GM23338 (cell line): ENCODE measurements around the gene HLA-DPB1. TPM values are rescaled to one million over a fixed set of nuclear protein-coding genes. Genes with fewer than 3 reads are reported as not detected.
A peak's percentile ranks its signal among the peaks of the same experiment; 100 is the strongest.

Experiments
- ATAC-seq: fragments of 200-7000 bp; cut with Tn5 transposase; 3 replicates; pipeline ENCODE4 v1.9.1; 2020
- DNase-seq: peaks from one replicate; pipeline ENCODE4 v3.0.0-alpha.2; 2015; ENCODE audit warnings: low spot score
- H2AFZ ChIP-seq: fragments of 200-600 bp; sonication (generic); 2 replicates; pipeline ENCODE4 v1.8.0; 2016; ENCODE audit warnings: antibody characterized with exemption, mild to moderate bottlenecking, moderate library complexity
- H3F3A ChIP-seq: fragments of 200-600 bp; sonication (generic); replicated peaks from 2 replicates; pipeline ENCODE4 v1.8.0; 2017; ENCODE audit warnings: antibody characterized with exemption, mixed run types, low read depth
- H3K27ac ChIP-seq: fragments of 200-600 bp; sonication (generic); 2 replicates; pipeline ENCODE4 v1.6.1; 2016; ENCODE audit warnings: low read depth
- H3K27me3 ChIP-seq: fragments of 200-600 bp; sonication (generic); 2 replicates; pipeline ENCODE4 v1.8.0; 2016; ENCODE audit warnings: mild to moderate bottlenecking, mixed run types, moderate library complexity; ENCODE audit not compliant: insufficient read depth
- H3K36me3 ChIP-seq: fragments of 200-600 bp; sonication (generic); 2 replicates; pipeline ENCODE4 v1.8.0; 2016; ENCODE audit warnings: mild to moderate bottlenecking; ENCODE audit not compliant: insufficient read depth
- H3K4me1 ChIP-seq: fragments of 200-600 bp; sonication (generic); 2 replicates; pipeline ENCODE4 v1.8.0; 2016; ENCODE audit warnings: mild to moderate bottlenecking, moderate library complexity; ENCODE audit not compliant: insufficient read depth
- H3K4me2 ChIP-seq: fragments of 200-600 bp; sonication (generic); 2 replicates; pipeline ENCODE4 v1.7.1; 2017; ENCODE audit warnings: mixed run types
- H3K4me3 ChIP-seq: fragments of 200-600 bp; sonication (generic); 2 replicates; pipeline ENCODE4 v1.6.1; 2016; ENCODE audit warnings: mixed run types
- H3K79me2 ChIP-seq: fragments of 200-600 bp; sonication (generic); replicated peaks from 2 replicates; pipeline ENCODE4 v1.8.0; 2017; ENCODE audit warnings: mild to moderate bottlenecking; ENCODE audit not compliant: insufficient read depth
- H3K9me2 ChIP-seq: fragments of 200-600 bp; sonication (generic); 2 replicates; pipeline ENCODE4 v1.8.0; 2017; ENCODE audit not compliant: insufficient read depth
- H4K20me1 ChIP-seq: fragments of 200-600 bp; sonication (generic); replicated peaks from 2 replicates; pipeline ENCODE4 v1.8.0; 2017; ENCODE audit warnings: mild to moderate bottlenecking; ENCODE audit not compliant: insufficient read depth
- H3K27ac Mint-ChIP-seq: 2 replicates; pipeline ENCODE4 v1.8.0; 2020; ENCODE audit warnings: inconsistent platforms, mild to moderate bottlenecking, moderate library complexity, mixed read lengths
- H3K27me3 Mint-ChIP-seq: 3 replicates; pipeline ENCODE4 v1.8.0; 2022; ENCODE audit warnings: low read depth, mild to moderate bottlenecking, moderate library complexity, mixed read lengths, inconsistent platforms; ENCODE audit not compliant: insufficient read depth, poor library complexity
- H3K36me3 Mint-ChIP-seq: 3 replicates; pipeline ENCODE4 v1.8.0; 2021; ENCODE audit warnings: low read depth, mild to moderate bottlenecking, inconsistent platforms, moderate library complexity, mixed read lengths
- H3K4me1 Mint-ChIP-seq: 3 replicates; pipeline ENCODE4 v1.8.0; 2020; ENCODE audit warnings: mild to moderate bottlenecking, inconsistent platforms, mixed read lengths
- H3K4me3 Mint-ChIP-seq: 3 replicates; pipeline ENCODE4 v1.8.0; 2021; ENCODE audit warnings: moderate library complexity, mild to moderate bottlenecking, inconsistent platforms, mixed read lengths
- H3K9me3 Mint-ChIP-seq: 3 replicates; pipeline ENCODE4 v1.8.0; 2020; ENCODE audit warnings: moderate library complexity, mild to moderate bottlenecking, inconsistent platforms, mixed read lengths
- CREB1 ChIP-seq: fragments of 250-450 bp; sonication (Bioruptor Pico); IDR thresholded peaks from 2 replicates; pipeline ENCODE4 v1.5.0; 2020; ENCODE audit warnings: low read depth, mild to moderate bottlenecking, moderate library complexity
- EZH2 ChIP-seq: fragments of 200-600 bp; sonication (generic); IDR thresholded peaks from one replicate; pipeline ENCODE4 v1.8.0; 2017; ENCODE audit warnings: antibody characterized with exemption, mild to moderate bottlenecking, low read depth; ENCODE audit not compliant: unreplicated experiment
- EZH2phosphoT487 ChIP-seq: fragments of 200-600 bp; sonication (generic); IDR thresholded peaks from one replicate; pipeline ENCODE4 v1.8.1; 2018; ENCODE audit warnings: antibody characterized with exemption; ENCODE audit not compliant: unreplicated experiment
- JUNB ChIP-seq: IDR thresholded peaks from one replicate; pipeline ENCODE4 v1.6.1; 2016; ENCODE audit warnings: antibody characterized with exemption; ENCODE audit not compliant: unreplicated experiment
- NANOG ChIP-seq: IDR thresholded peaks from 2 replicates; pipeline ENCODE4 v1.6.1; 2016; ENCODE audit warnings: antibody characterized with exemption, borderline replicate concordance
- POLR2AphosphoS5 ChIP-seq: IDR thresholded peaks from 2 replicates; pipeline ENCODE4 v1.6.1; 2016; ENCODE audit warnings: antibody characterized with exemption, low read depth
- STAT1 ChIP-seq: IDR thresholded peaks from one replicate; pipeline ENCODE4 v1.6.1; 2016; ENCODE audit warnings: antibody characterized with exemption; ENCODE audit not compliant: unreplicated experiment
- ZNF114 ChIP-seq: fragments of 250-450 bp; sonication (Bioruptor Pico); IDR thresholded peaks from 2 replicates; pipeline ENCODE4 v1.5.0; 2020; ENCODE audit warnings: mild to moderate bottlenecking, moderate library complexity
- ZNF331 ChIP-seq: fragments of 250-450 bp; sonication (Bioruptor Pico); IDR thresholded peaks from 2 replicates; pipeline ENCODE4 v1.5.0; 2020; ENCODE audit warnings: low read depth, mild to moderate bottlenecking, moderate library complexity
- polyA plus RNA-seq: library from polyadenylated mRNA; unstranded; fragments of >200 nt; fragmentation: Nextera tagmentation; extraction: Ambion mirVana; gene quantifications from 2 replicates; pipeline ENCODE4 v1.2.1, GENCODE V29; 2016
- total RNA-seq: library from RNA; depleted of rRNA; stranded (reverse); fragments of >200 nt; shearing (Covaris generic); gene quantifications from 2 replicates; pipeline ENCODE4 v1.2.3, GENCODE V29; 2014
- TF ChIP-seq, protein P1 (sequence below), 2 experiments: fragments of 200-600 bp in 1 of 2; sonication (generic) in 1 of 2; conservative IDR thresholded peaks; 2 replicates each; pipeline versions ENCODE4 v1.5.1 to v1.6.1; 2016 to 2017; ENCODE audit warnings: antibody characterized with exemption in 2 of 2, low read depth in 2 of 2, mild to moderate bottlenecking in 2 of 2, moderate library complexity in 1 of 2
- TF ChIP-seq, protein P2 (sequence below): IDR thresholded peaks from 2 replicates; pipeline ENCODE4 v1.6.1; 2016; ENCODE audit warnings: antibody characterized with exemption
- TF ChIP-seq, protein P3 (sequence below): IDR thresholded peaks from one replicate; pipeline ENCODE4 v1.6.1; 2018; ENCODE audit warnings: antibody characterized with exemption; ENCODE audit not compliant: unreplicated experiment
- TF ChIP-seq, protein P4 (sequence below): fragments of 250-450 bp; sonication (Bioruptor Pico); IDR thresholded peaks from 2 replicates; pipeline ENCODE4 v1.5.0; 2020; ENCODE audit warnings: mild to moderate bottlenecking, moderate library complexity

The HLA-DPB1 gene
- total and polyA plus RNA-seq, 2 experiments from 2014 or later, result 22.0 to 37.6 TPM

DNA sequence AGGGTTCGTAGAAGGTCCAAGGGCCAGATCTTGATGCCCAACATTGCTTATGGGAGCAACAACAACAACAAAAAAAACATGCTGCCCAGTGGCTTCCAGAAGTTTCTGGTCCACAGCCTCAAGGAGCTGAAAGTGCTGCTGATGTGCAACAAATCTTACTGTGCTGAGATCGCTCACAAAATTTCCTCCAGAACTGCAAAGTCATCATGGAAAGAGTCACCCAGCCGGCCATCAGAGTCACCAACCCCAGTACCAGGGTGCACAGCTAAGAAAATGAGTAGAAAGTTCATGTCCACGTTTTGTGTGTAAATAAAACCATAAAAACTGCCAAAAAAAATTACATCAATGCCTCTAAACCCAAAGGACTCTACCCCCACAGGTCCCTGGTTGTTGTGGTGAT, 3.8 kb downstream of the HLA-DPB1 start:
- peaks cover 30% of the 10 kb centered on the region for H3K4me1 Mint-ChIP-seq

More for the DNA sequence above, 3.8 kb downstream of the HLA-DPB1 start:
- TF ChIP-seq EZH2phosphoT487 (no peak), CREB1 (CRISPR knock-in tag) (no peak), POLR2AphosphoS5 (no peak), JUNB (no peak), ZNF331 (CRISPR knock-in tag) (no peak), NANOG (no peak), STAT1 (no peak), ZNF114 (no peak), EZH2 (no peak)
- TF ChIP-seq, protein P1, sequence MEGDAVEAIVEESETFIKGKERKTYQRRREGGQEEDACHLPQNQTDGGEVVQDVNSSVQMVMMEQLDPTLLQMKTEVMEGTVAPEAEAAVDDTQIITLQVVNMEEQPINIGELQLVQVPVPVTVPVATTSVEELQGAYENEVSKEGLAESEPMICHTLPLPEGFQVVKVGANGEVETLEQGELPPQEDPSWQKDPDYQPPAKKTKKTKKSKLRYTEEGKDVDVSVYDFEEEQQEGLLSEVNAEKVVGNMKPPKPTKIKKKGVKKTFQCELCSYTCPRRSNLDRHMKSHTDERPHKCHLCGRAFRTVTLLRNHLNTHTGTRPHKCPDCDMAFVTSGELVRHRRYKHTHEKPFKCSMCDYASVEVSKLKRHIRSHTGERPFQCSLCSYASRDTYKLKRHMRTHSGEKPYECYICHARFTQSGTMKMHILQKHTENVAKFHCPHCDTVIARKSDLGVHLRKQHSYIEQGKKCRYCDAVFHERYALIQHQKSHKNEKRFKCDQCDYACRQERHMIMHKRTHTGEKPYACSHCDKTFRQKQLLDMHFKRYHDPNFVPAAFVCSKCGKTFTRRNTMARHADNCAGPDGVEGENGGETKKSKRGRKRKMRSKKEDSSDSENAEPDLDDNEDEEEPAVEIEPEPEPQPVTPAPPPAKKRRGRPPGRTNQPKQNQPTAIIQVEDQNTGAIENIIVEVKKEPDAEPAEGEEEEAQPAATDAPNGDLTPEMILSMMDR (conservative IDR thresholded peaks at IDR 0.05; ENCODE audit: low read depth in 2 of 2), result no peak
- TF ChIP-seq, protein P2, sequence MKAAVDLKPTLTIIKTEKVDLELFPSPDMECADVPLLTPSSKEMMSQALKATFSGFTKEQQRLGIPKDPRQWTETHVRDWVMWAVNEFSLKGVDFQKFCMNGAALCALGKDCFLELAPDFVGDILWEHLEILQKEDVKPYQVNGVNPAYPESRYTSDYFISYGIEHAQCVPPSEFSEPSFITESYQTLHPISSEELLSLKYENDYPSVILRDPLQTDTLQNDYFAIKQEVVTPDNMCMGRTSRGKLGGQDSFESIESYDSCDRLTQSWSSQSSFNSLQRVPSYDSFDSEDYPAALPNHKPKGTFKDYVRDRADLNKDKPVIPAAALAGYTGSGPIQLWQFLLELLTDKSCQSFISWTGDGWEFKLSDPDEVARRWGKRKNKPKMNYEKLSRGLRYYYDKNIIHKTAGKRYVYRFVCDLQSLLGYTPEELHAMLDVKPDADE, result no peak
- TF ChIP-seq, protein P3, sequence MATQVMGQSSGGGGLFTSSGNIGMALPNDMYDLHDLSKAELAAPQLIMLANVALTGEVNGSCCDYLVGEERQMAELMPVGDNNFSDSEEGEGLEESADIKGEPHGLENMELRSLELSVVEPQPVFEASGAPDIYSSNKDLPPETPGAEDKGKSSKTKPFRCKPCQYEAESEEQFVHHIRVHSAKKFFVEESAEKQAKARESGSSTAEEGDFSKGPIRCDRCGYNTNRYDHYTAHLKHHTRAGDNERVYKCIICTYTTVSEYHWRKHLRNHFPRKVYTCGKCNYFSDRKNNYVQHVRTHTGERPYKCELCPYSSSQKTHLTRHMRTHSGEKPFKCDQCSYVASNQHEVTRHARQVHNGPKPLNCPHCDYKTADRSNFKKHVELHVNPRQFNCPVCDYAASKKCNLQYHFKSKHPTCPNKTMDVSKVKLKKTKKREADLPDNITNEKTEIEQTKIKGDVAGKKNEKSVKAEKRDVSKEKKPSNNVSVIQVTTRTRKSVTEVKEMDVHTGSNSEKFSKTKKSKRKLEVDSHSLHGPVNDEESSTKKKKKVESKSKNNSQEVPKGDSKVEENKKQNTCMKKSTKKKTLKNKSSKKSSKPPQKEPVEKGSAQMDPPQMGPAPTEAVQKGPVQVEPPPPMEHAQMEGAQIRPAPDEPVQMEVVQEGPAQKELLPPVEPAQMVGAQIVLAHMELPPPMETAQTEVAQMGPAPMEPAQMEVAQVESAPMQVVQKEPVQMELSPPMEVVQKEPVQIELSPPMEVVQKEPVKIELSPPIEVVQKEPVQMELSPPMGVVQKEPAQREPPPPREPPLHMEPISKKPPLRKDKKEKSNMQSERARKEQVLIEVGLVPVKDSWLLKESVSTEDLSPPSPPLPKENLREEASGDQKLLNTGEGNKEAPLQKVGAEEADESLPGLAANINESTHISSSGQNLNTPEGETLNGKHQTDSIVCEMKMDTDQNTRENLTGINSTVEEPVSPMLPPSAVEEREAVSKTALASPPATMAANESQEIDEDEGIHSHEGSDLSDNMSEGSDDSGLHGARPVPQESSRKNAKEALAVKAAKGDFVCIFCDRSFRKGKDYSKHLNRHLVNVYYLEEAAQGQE, result no peak
- TF ChIP-seq, protein P4, sequence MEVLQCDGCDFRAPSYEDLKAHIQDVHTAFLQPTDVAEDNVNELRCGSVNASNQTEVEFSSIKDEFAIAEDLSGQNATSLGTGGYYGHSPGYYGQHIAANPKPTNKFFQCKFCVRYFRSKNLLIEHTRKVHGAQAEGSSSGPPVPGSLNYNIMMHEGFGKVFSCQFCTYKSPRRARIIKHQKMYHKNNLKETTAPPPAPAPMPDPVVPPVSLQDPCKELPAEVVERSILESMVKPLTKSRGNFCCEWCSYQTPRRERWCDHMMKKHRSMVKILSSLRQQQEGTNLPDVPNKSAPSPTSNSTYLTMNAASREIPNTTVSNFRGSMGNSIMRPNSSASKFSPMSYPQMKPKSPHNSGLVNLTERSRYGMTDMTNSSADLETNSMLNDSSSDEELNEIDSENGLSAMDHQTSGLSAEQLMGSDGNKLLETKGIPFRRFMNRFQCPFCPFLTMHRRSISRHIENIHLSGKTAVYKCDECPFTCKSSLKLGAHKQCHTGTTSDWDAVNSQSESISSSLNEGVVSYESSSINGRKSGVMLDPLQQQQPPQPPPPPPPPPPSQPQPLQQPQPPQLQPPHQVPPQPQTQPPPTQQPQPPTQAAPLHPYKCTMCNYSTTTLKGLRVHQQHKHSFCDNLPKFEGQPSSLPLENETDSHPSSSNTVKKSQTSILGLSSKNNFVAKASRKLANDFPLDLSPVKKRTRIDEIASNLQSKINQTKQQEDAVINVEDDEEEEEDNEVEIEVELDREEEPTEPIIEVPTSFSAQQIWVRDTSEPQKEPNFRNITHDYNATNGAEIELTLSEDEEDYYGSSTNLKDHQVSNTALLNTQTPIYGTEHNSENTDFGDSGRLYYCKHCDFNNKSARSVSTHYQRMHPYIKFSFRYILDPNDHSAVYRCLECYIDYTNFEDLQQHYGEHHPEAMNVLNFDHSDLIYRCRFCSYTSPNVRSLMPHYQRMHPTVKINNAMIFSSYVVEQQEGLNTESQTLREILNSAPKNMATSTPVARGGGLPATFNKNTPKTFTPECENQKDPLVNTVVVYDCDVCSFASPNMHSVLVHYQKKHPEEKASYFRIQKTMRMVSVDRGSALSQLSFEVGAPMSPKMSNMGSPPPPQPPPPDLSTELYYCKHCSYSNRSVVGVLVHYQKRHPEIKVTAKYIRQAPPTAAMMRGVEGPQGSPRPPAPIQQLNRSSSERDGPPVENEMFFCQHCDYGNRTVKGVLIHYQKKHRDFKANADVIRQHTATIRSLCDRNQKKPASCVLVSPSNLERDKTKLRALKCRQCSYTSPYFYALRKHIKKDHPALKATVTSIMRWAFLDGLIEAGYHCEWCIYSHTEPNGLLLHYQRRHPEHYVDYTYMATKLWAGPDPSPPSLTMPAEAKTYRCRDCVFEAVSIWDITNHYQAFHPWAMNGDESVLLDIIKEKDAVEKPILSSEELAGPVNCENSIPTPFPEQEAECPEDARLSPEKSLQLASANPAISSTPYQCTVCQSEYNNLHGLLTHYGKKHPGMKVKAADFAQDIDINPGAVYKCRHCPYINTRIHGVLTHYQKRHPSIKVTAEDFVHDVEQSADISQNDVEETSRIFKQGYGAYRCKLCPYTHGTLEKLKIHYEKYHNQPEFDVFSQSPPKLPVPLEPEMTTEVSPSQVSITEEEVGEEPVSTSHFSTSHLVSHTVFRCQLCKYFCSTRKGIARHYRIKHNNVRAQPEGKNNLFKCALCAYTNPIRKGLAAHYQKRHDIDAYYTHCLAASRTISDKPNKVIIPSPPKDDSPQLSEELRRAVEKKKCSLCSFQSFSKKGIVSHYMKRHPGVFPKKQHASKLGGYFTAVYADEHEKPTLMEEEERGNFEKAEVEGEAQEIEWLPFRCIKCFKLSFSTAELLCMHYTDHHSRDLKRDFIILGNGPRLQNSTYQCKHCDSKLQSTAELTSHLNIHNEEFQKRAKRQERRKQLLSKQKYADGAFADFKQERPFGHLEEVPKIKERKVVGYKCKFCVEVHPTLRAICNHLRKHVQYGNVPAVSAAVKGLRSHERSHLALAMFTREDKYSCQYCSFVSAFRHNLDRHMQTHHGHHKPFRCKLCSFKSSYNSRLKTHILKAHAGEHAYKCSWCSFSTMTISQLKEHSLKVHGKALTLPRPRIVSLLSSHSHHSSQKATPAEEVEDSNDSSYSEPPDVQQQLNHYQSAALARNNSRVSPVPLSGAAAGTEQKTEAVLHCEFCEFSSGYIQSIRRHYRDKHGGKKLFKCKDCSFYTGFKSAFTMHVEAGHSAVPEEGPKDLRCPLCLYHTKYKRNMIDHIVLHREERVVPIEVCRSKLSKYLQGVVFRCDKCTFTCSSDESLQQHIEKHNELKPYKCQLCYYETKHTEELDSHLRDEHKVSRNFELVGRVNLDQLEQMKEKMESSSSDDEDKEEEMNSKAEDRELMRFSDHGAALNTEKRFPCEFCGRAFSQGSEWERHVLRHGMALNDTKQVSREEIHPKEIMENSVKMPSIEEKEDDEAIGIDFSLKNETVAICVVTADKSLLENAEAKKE (CRISPR knock-in tag), result no peak
- peaks cover 13% of the 10 kb centered on the region for H3K27me3 Mint-ChIP-seq
- no peaks in the 10 kb centered on the region; the same call in 2 of the 3 replicates for H3K9me3 Mint-ChIP-seq
- no peak for ATAC-seq
- no peak overlapping the region; the same call in 1 of the 2 replicates for H3K27ac Mint-ChIP-seq
- Histone ChIP-seq H4K20me1 (no peaks in the 10 kb centered on the region), H3K4me2 (peak overlapping the region; percentile 77), H3K4me1 (peaks cover 4% of the 10 kb centered on the region; the same call in 1 of the 2 replicates), H3F3A (0 out of 2 replicates have a peak, but pooled peaks cover 3% of the 10 kb centered on the region), H3K27ac (no peak overlapping the region), H3K4me3 (peak overlapping the region; percentile 58; the same call in 1 of the 2 replicates), H2AFZ (peak overlapping the region; percentile 13; the same call in 1 of the 2 replicates), H3K27me3 (peaks cover 5% of the 10 kb centered on the region), H3K9me2 (peaks cover 8% of the 10 kb centered on the region; the same call in 1 of the 2 replicates), H3K36me3 (no peaks in the 10 kb centered on the region), H3K79me2 (no peaks in the 10 kb centered on the region)
- no peak for DNase-seq
- peaks cover 8% of the 10 kb centered on the region for H3K36me3 Mint-ChIP-seq
- H3K4me3 Mint-ChIP-seq, result peak overlapping the region; percentile 86; the same call in 2 of the 3 replicates
